Hepatocyte (in vitro differentiated cells): ENCODE results near the gene GFY. TPM values are rescaled to one million over a fixed set of nuclear protein-coding genes. Genes with fewer than 3 reads are reported as not detected.
"Not testable (repeated sequence)": the region's sequence is repeated elsewhere in the genome, so short reads cannot be mapped to it uniquely, and the experiment has no call there.

Experiments
- DNase-seq: peaks from one replicate; pipeline ENCODE4 v3.0.0-alpha.2; 2016; ENCODE audit warnings: low spot score
- H2AFZ ChIP-seq: fragments of 200-600 bp; sonication (generic); 2 replicates; pipeline ENCODE4 v1.6.0; 2016; ENCODE audit warnings: antibody characterized with exemption, mild to moderate bottlenecking
- H3K27ac ChIP-seq: fragments of 200-600 bp; sonication (generic); 2 replicates; pipeline ENCODE4 v1.5.1; 2016; ENCODE audit warnings: mild to moderate bottlenecking
- H3K27me3 ChIP-seq: fragments of 200-600 bp; sonication (generic); 2 replicates; pipeline ENCODE4 v1.6.1; 2016
- H3K36me3 ChIP-seq: fragments of 200-600 bp; sonication (generic); replicated peaks from 2 replicates; pipeline ENCODE4 v1.5.1; 2016; ENCODE audit warnings: low read depth; ENCODE audit not compliant: insufficient read depth
- H3K4me1 ChIP-seq: fragments of 200-600 bp; sonication (generic); 2 replicates; pipeline ENCODE4 v1.5.1; 2016; ENCODE audit warnings: mild to moderate bottlenecking, moderate library complexity; ENCODE audit not compliant: insufficient read depth
- H3K4me2 ChIP-seq: fragments of 200-600 bp; sonication (generic); 2 replicates; pipeline ENCODE4 v1.6.0; 2016
- H3K4me3 ChIP-seq: fragments of 200-600 bp; sonication (generic); 2 replicates; pipeline ENCODE4 v1.5.1; 2016; ENCODE audit warnings: mild to moderate bottlenecking
- H3K79me2 ChIP-seq: fragments of 200-600 bp; sonication (generic); 2 replicates; pipeline ENCODE4 v1.6.0; 2017; ENCODE audit warnings: mild to moderate bottlenecking
- H3K9me2 ChIP-seq: fragments of 200-600 bp; sonication (generic); replicated peaks from 2 replicates; pipeline ENCODE4 v1.6.0; 2017; ENCODE audit warnings: mild to moderate bottlenecking; ENCODE audit not compliant: insufficient read depth
- H3K9me3 ChIP-seq: fragments of 200-600 bp; sonication (generic); 2 replicates; pipeline ENCODE4 v1.5.1; 2016; ENCODE audit warnings: low read depth, mild to moderate bottlenecking
- H4K20me1 ChIP-seq: fragments of 200-600 bp; sonication (generic); 2 replicates; pipeline ENCODE4 v1.6.0; 2016; ENCODE audit warnings: mild to moderate bottlenecking; ENCODE audit not compliant: insufficient read depth, poor library complexity, severe bottlenecking
- EZH2 ChIP-seq: fragments of 200-600 bp; sonication (generic); IDR thresholded peaks from 2 replicates; pipeline ENCODE4 v1.6.1; 2016; ENCODE audit warnings: antibody characterized with exemption, mild to moderate bottlenecking, borderline replicate concordance
- EZH2phosphoT487 ChIP-seq: fragments of 200-600 bp; sonication (generic); IDR thresholded peaks from one replicate; pipeline ENCODE4 v1.6.1; 2018; ENCODE audit warnings: antibody characterized with exemption, mild to moderate bottlenecking, low read depth, moderate library complexity; ENCODE audit not compliant: unreplicated experiment, severe bottlenecking
- WGBS: methylation state at CpG from one replicate; pipeline ENCODE4 v1.1.6; 2016; ENCODE audit warnings: low lambda C conversion rate; ENCODE audit errors: missing lambda C conversion rate; 5-methylcytosine and 5-hydroxymethylcytosine counted together
- polyA plus RNA-seq: library from polyadenylated mRNA; unstranded; fragments of >200 nt; fragmentation: Nextera tagmentation; extraction: Ambion mirVana; gene quantifications from 2 replicates; pipeline ENCODE4 v1.2.1, GENCODE V29; 2016
- total RNA-seq: library from RNA; depleted of rRNA; stranded (reverse); fragments of >200 nt; gene quantifications from 2 replicates; pipeline ENCODE4 v1.2.3, GENCODE V29; 2014
- TF ChIP-seq, protein P1 (sequence below): fragments of 200-600 bp; sonication (generic); IDR thresholded peaks from 2 replicates; pipeline ENCODE4 v1.5.1; 2016; ENCODE audit warnings: antibody characterized with exemption, mild to moderate bottlenecking; ENCODE audit not compliant: poor library complexity

Gene GFY
- total and polyA plus RNA-seq, 2 experiments from 2014 or later, result not detected

- WGBS, result 76% methylated on average over 15 of the region's 15 CpGs
- H3K27ac ChIP-seq, result peak overlapping the region; percentile 58
- no peak overlapping the region for H2AFZ ChIP-seq
- no peak overlapping the region for H3K4me2 ChIP-seq
- no peaks in the 10 kb centered on the region for H3K9me2 ChIP-seq
- H3K9me3 ChIP-seq, result no peaks in the 10 kb centered on the region
- peaks cover 4% of the 10 kb centered on the region for H3K4me1 ChIP-seq
- peak; percentile 75 for DNase-seq
- TF ChIP-seq, protein P1, sequence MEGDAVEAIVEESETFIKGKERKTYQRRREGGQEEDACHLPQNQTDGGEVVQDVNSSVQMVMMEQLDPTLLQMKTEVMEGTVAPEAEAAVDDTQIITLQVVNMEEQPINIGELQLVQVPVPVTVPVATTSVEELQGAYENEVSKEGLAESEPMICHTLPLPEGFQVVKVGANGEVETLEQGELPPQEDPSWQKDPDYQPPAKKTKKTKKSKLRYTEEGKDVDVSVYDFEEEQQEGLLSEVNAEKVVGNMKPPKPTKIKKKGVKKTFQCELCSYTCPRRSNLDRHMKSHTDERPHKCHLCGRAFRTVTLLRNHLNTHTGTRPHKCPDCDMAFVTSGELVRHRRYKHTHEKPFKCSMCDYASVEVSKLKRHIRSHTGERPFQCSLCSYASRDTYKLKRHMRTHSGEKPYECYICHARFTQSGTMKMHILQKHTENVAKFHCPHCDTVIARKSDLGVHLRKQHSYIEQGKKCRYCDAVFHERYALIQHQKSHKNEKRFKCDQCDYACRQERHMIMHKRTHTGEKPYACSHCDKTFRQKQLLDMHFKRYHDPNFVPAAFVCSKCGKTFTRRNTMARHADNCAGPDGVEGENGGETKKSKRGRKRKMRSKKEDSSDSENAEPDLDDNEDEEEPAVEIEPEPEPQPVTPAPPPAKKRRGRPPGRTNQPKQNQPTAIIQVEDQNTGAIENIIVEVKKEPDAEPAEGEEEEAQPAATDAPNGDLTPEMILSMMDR, result no peak
- TF ChIP-seq EZH2 (no peak), EZH2phosphoT487 (no peak)
- H3K4me3 ChIP-seq, result no peak overlapping the region
- no peaks in the 10 kb centered on the region for H3K36me3 ChIP-seq
- H3K79me2 ChIP-seq, result no peaks in the 10 kb centered on the region
- no peaks in the 10 kb centered on the region for H3K27me3 ChIP-seq
- no peaks in the 10 kb centered on the region for H4K20me1 ChIP-seq
Observed at GRCh38 chr19:49468746-49469447, 43.7 kb downstream of the GFY start.

DNA sequence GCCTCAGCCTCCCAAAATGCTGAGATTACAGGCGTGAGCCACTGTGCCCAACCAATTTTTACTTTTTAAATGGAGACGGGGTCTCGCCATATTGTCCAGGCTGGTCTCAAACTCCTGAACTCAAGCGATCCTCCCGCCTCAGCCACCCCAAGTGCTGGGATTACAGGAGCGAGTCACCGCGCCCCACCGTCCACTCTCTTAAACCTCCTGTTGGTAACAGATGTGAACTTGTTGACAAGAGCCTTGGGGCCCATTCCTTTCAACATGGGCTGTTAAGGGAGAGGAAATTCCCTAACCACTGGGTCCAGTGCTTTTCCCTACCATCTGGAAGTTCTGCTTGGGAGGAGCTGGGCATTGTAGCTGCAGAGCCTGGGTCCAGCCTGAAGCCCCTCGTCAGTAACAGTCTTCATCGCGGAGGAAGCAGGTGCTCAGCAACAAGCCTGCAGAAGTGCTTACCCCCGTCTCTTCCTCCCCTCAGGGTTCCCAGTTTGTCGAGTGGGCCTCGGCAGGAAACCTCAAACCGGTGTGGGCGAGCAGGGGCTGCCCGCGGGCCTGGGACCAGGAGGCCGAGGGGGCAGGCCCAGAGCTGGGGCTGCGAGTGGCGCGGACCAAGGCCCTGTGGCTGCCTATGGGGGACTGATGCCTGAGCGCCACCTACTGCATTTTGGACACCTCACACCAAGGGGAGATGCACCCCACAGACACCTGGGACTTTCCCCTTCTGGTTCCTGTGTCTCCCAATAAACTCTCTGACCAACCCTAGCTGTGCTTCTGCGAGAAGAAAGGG is 44.8 kb downstream of the GFY start:
- Histone ChIP-seq H3K9me3 (no peaks in the 10 kb centered on the region), H3K27me3 (no peaks in the 10 kb centered on the region), H3K79me2 (no peaks in the 10 kb centered on the region), H3K9me2 (no peaks in the 10 kb centered on the region), H3K4me1 (peaks cover 4% of the 10 kb centered on the region), H3K4me2 (no peak overlapping the region), H2AFZ (no peak overlapping the region), H4K20me1 (no peaks in the 10 kb centered on the region), H3K36me3 (no peaks in the 10 kb centered on the region), H3K27ac (no peak overlapping the region), H3K4me3 (no peak overlapping the region)
- TF ChIP-seq, protein P1, result no peak
- TF ChIP-seq EZH2phosphoT487 (no peak), EZH2 (no peak)
- WGBS, result 95% methylated on average over 25 of the region's 25 CpGs
- DNase-seq, result no peak

- no peak for DNase-seq
- H4K20me1 ChIP-seq, result no peaks in the 10 kb centered on the region
- H3K27ac ChIP-seq, result no peak overlapping the region
- H3K9me2 ChIP-seq, result no peaks in the 10 kb centered on the region
- no peak for TF ChIP-seq EZH2
- no peaks in the 10 kb centered on the region for H3K79me2 ChIP-seq
- no peak overlapping the region for H3K4me3 ChIP-seq
- no peak overlapping the region for H3K4me2 ChIP-seq
- WGBS, result 95% methylated on average over 8 of the region's 8 CpGs
- peaks cover 4% of the 10 kb centered on the region for H3K4me1 ChIP-seq
- no peak overlapping the region for H2AFZ ChIP-seq
- H3K36me3 ChIP-seq, result no peaks in the 10 kb centered on the region
- no peaks in the 10 kb centered on the region for H3K27me3 ChIP-seq
- no peaks in the 10 kb centered on the region for H3K9me3 ChIP-seq
Observed at GRCh38 chr19:49470615-49470978, 45.4 kb downstream of the GFY start.

DNA sequence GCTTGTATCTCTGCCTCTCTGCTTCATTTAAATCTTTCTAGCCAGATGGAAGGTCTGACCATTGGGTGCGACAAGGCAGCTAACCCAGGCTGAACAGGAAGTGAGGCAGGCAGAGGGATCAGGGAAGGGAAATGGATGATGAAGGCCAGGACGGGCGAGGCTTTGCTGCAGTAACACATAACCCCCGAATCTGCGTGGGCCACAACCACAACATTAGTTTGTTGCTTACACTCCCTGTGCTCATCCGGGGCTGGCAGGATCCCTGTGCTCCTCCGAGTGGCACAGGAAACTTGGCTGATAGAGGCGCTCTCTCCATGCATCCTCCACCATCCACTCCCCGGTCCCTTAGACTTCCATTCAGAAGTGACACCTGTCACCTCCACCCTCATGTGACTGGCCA is 47.7 kb downstream of the GFY start:
- WGBS, result 82% methylated on average over 8 of the region's 9 CpGs
- Histone ChIP-seq H3K4me3 (no peak overlapping the region), H3K27ac (no peak overlapping the region), H3K79me2 (no peaks in the 10 kb centered on the region), H3K27me3 (no peaks in the 10 kb centered on the region), H3K9me3 (no peaks in the 10 kb centered on the region), H4K20me1 (no peaks in the 10 kb centered on the region), H3K9me2 (no peaks in the 10 kb centered on the region), H3K4me2 (no peak overlapping the region), H2AFZ (no peak overlapping the region), H3K36me3 (no peaks in the 10 kb centered on the region), H3K4me1 (peaks cover 4% of the 10 kb centered on the region)
- DNase-seq, result no peak
- TF ChIP-seq, protein P1, result no peak
- TF ChIP-seq EZH2phosphoT487 (no peak), EZH2 (no peak)

DNA sequence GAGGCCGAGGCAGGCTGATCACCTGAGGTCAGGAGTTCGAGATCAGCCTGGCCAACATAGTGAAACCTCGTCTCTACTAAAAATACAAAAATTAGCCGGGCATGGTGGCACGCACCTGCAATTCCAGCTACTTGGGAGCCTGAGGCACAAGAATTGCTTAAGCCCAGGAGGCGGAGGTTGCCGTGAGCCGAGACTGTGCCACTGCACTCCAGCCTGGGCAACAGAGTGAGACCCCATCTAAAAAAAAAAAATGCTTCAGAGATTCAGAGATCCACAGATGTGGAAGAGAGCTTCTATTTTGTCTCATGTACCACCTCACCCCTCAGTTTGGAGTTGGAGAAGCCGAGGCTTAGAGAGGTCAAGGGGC is 48.3 kb downstream of the GFY start:
- not testable (repeated sequence) for H4K20me1 ChIP-seq, H3K4me1 ChIP-seq, H3K27me3 ChIP-seq, H3K27ac ChIP-seq, H3K36me3 ChIP-seq, H3K9me2 ChIP-seq, H3K4me3 ChIP-seq, H3K9me3 ChIP-seq, DNase-seq, H3K79me2 ChIP-seq
- peak overlapping the region; percentile 92 for H3K4me2 ChIP-seq
- peak overlapping the region; percentile 86 for H2AFZ ChIP-seq
- 85% methylated on average over 9 of the region's 9 CpGs for WGBS
